Kidney (tissue), 14 donors: ENCODE results near the gene GADD45B. TPM values are rescaled to one million over a fixed set of nuclear protein-coding genes. Genes with fewer than 3 reads are reported as not detected.

Source experiments
- DNase-seq, 5 donors: peaks; one replicate each; pipeline ENCODE4 v3.0.0-alpha.2; 2013 to 2020
- FAIRE-seq: peaks from 2 replicates; lab custom pipeline; 2012; peaks lifted over from hg19 to GRCh38; lab: Jason Lieb, UNC
- H3K27ac ChIP-seq, 2 donors: one replicate each; pipeline ENCODE4 v1.7.0; 2013; ENCODE audit warnings: low read depth in 2 of 2, low read length in 2 of 2, inconsistent platforms in 1 of 2
- H3K27me3 ChIP-seq: one replicate; pipeline ENCODE4 v1.7.1; 2013; ENCODE audit warnings: low read length, inconsistent platforms; ENCODE audit not compliant: control insufficient read depth, insufficient read depth
- H3K36me3 ChIP-seq, 3 donors: one replicate each; pipeline versions ENCODE4 v1.7.0 to v1.7.1; 2013; ENCODE audit warnings: low read length in 3 of 3, control low read depth in 1 of 3, inconsistent platforms in 1 of 3; ENCODE audit not compliant: insufficient read depth in 3 of 3, control insufficient read depth in 2 of 3
- H3K4me1 ChIP-seq, 3 donors: one replicate each; pipeline versions ENCODE4 v1.7.0 to v1.7.1; 2013; ENCODE audit warnings: low read length in 3 of 3, inconsistent platforms in 1 of 3, low read depth in 1 of 3; ENCODE audit not compliant: control insufficient read depth in 2 of 3, insufficient read depth in 2 of 3
- H3K4me3 ChIP-seq, 3 donors: one replicate each; pipeline versions ENCODE4 v1.7.0 to v1.8.1; 2013; ENCODE audit warnings: low read length in 3 of 3, control low read depth in 1 of 3, inconsistent platforms in 1 of 3
- H3K9ac ChIP-seq, 3 donors: one replicate each; pipeline versions ENCODE4 v1.7.0 to v1.7.1; 2013; ENCODE audit warnings: low read length in 3 of 3, control low read depth in 1 of 3, inconsistent platforms in 1 of 3
- H3K9me3 ChIP-seq, 3 donors: one replicate each; pipeline versions ENCODE4 v1.7.0 to v1.7.1; 2013; ENCODE audit warnings: low read length in 3 of 3, control low read depth in 1 of 3, inconsistent platforms in 1 of 3; ENCODE audit not compliant: control insufficient read depth in 2 of 3, insufficient read depth in 1 of 3
- CTCF ChIP-seq: IDR thresholded peaks from 3 replicates; pipeline ENCODE4 v1.5.1; 2012; ENCODE audit warnings: mild to moderate bottlenecking, moderate library complexity, borderline replicate concordance; ENCODE audit not compliant: insufficient read depth; ENCODE audit errors: extremely low read depth
- intact Hi-C: fragments of 100-400 bp; cut with DNase I; formaldehyde crosslinking; loops from one replicate; pipeline ENCODE4 v1.11.1; 2022
- polyA plus RNA-seq: library from polyadenylated mRNA; stranded (reverse); fragments of 350-450 nt; fragmentation: Illumina TruSeq; extraction: RNeasy Lipid Tissue Mini Kit (QIAGEN cat#74804); gene quantifications from one replicate; pipeline ENCODE4 v1.2.3, GENCODE V29; 2014; ENCODE audit warnings: low read depth, low replicate concordance; ENCODE audit not compliant: insufficient read depth
- total RNA-seq: library from RNA; stranded (reverse); fragmentation: NEBNext Ultra II Directional; extraction: Animal tissue kit (Norgen Biotek cat#: 25700); gene quantifications from one replicate; pipeline ENCODE4 v1.2.1, GENCODE V29; 2021
- donor health status: control.
- donor health status: control.
- donor health status: control.
- donor health status: control.
- donor health status: control.
- donor health status: DM: yes; HTN: yes; CAD: no.
- donor health status: Normal renal cell carcinoma (clear cell type).

Gene GADD45B
- total and polyA plus RNA-seq, 2 donors from 2014 or later = 88.5 to 149 TPM

- peak; percentile 97 for TF ChIP-seq CTCF
- FAIRE-seq (no peak), DNase-seq (peak; percentile 89 to 96 (median 93))
- intact Hi-C loops = loop anchor here (5.0 kb wide), 1 partner anchor 138 kb away; no protein-coding TSS in a partner anchor
- no peaks in the 10 kb centered on the region for H3K9me3 ChIP-seq
- no peaks in the 10 kb centered on the region for H3K27me3 ChIP-seq
- H3K4me1 ChIP-seq = peaks cover 0 to 13% (median 0%) of the 10 kb centered on the region in 3 donors
- peaks cover 0 to 9% (median 4%) of the 10 kb centered on the region in 3 donors for H3K36me3 ChIP-seq
- peak overlapping the region; percentile 93 to 95 for H3K27ac ChIP-seq
- H3K9ac ChIP-seq = peak overlapping the region in 2 of 3 donors; percentile 4 to 81
- peak overlapping the region in 2 of 3 donors; percentile 31 to 60 for H3K4me3 ChIP-seq
Measured at GRCh38 chr19:2474232-2475017, 1.5 kb upstream of the GADD45B start.

- peak overlapping the region in 2 of 3 donors; percentile 31 to 60 for H3K4me3 ChIP-seq
- TF ChIP-seq CTCF = no peak
- intact Hi-C loops = no loop called here
- DNase-seq (peak; percentile 54 to 88 (median 59)), FAIRE-seq (no peak)
- H3K27me3 ChIP-seq = no peaks in the 10 kb centered on the region
- H3K9ac ChIP-seq = peak overlapping the region in 2 of 3 donors; percentile 26 to 81
- no peaks in the 10 kb centered on the region for H3K9me3 ChIP-seq
- H3K36me3 ChIP-seq = peaks cover 0 to 9% (median 4%) of the 10 kb centered on the region in 3 donors
- peaks cover 0 to 13% (median 0%) of the 10 kb centered on the region in 3 donors for H3K4me1 ChIP-seq
- H3K27ac ChIP-seq = peak overlapping the region; percentile 93 to 95
Measured at GRCh38 chr19:2475018-2475701, 767 bp upstream of the GADD45B start.

- Histone ChIP-seq H3K9ac (peak overlapping the region; percentile 69 to 98 (median 87)), H3K36me3 (peaks cover 0 to 9% (median 4%) of the 10 kb centered on the region in 3 donors), H3K27me3 (no peaks in the 10 kb centered on the region), H3K27ac (peak overlapping the region; percentile 96 to 98), H3K4me1 (peaks cover 0 to 13% (median 0%) of the 10 kb centered on the region in 3 donors), H3K4me3 (peak overlapping the region; percentile 74 to 99 (median 99)), H3K9me3 (no peaks in the 10 kb centered on the region)
- FAIRE-seq = no peak
- peak; percentile 31 to 89 (median 66) for DNase-seq
- no peak for TF ChIP-seq CTCF
- intact Hi-C loops = no loop called here
Measured at GRCh38 chr19:2476451-2477140, 669 bp downstream of the GADD45B start.
